ENCODE data around the gene ATP10A.

DNA sequence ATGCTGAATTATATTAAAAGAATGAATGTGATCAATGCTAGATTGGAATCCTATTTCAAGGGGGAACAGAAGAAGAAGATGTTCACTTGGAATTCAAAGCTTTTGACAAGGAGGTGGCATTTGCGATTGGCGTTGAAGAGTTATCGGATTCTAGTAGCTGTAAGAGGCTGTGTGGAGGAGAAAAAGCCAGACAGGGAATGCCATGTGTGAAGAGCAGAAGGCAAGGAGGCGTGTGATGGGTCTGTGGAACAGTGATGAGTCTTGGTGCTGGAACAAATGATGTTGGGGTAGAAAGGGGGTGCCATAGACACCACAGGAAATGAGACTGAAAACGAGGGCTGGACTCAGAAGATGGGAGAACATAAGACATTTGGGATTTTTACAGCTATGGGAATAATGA is 30.5 kb upstream of the ATP10A start:
- TF ChIP-seq, protein P1, sequence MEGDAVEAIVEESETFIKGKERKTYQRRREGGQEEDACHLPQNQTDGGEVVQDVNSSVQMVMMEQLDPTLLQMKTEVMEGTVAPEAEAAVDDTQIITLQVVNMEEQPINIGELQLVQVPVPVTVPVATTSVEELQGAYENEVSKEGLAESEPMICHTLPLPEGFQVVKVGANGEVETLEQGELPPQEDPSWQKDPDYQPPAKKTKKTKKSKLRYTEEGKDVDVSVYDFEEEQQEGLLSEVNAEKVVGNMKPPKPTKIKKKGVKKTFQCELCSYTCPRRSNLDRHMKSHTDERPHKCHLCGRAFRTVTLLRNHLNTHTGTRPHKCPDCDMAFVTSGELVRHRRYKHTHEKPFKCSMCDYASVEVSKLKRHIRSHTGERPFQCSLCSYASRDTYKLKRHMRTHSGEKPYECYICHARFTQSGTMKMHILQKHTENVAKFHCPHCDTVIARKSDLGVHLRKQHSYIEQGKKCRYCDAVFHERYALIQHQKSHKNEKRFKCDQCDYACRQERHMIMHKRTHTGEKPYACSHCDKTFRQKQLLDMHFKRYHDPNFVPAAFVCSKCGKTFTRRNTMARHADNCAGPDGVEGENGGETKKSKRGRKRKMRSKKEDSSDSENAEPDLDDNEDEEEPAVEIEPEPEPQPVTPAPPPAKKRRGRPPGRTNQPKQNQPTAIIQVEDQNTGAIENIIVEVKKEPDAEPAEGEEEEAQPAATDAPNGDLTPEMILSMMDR (IDR thresholded peaks at IDR 0.05), result no peak
- no peak for TF ChIP-seq POLR2A (IDR thresholded peaks at IDR 0.05)

All from heart left ventricle (tissue), 13 donors.